MM.1S (cell line): ENCODE data around the gene ARHGAP12.

Experiments used
- DNase-seq: peaks from one replicate; pipeline ENCODE4 v3.0.0-alpha.2; 2015
- H2AFZ ChIP-seq: fragments of 300-600 bp; sonication (generic); 2 replicates; pipeline ENCODE4 v1.6.0; 2016; ENCODE audit warnings: antibody characterized with exemption, low read length
- H3F3A ChIP-seq: fragments of 300-600 bp; sonication (generic); 2 replicates; pipeline ENCODE4 v1.6.1; 2016; ENCODE audit warnings: mild to moderate bottlenecking, antibody characterized with exemption, low read length, moderate library complexity, mixed read lengths; ENCODE audit not compliant: insufficient read depth
- H3K27ac ChIP-seq: fragments of 300-600 bp; sonication (generic); 2 replicates; pipeline ENCODE4 v1.5.1; 2016; ENCODE audit warnings: mild to moderate bottlenecking, low read length
- H3K27me3 ChIP-seq: fragments of 300-600 bp; sonication (generic); replicated peaks from 2 replicates; pipeline ENCODE4 v1.6.0; 2016; ENCODE audit warnings: low read length; ENCODE audit not compliant: insufficient read depth
- H3K36me3 ChIP-seq: fragments of 300-600 bp; sonication (generic); replicated peaks from 2 replicates; pipeline ENCODE4 v1.6.1; 2016; ENCODE audit warnings: mild to moderate bottlenecking, low read length, mixed read lengths; ENCODE audit not compliant: insufficient read depth
- H3K4me1 ChIP-seq: fragments of 300-600 bp; sonication (generic); 2 replicates; pipeline ENCODE4 v1.6.1; 2016; ENCODE audit warnings: low read length, mixed read lengths
- H3K4me2 ChIP-seq: fragments of 300-600 bp; sonication (generic); 2 replicates; pipeline ENCODE4 v1.6.0; 2016; ENCODE audit warnings: low read depth, low read length
- H3K4me3 ChIP-seq: fragments of 300-600 bp; sonication (generic); 2 replicates; pipeline ENCODE4 v1.5.1; 2016; ENCODE audit warnings: low read length, mixed read lengths
- H3K79me2 ChIP-seq: fragments of 300-600 bp; sonication (generic); 2 replicates; pipeline ENCODE4 v1.6.1; 2016; ENCODE audit warnings: mixed run types, low read length, mixed read lengths
- H3K9ac ChIP-seq: fragments of 300-600 bp; sonication (generic); 2 replicates; pipeline ENCODE4 v1.6.1; 2016; ENCODE audit warnings: low read length, mixed read lengths
- H3K9me2 ChIP-seq: fragments of 300-600 bp; sonication (generic); replicated peaks from 2 replicates; pipeline ENCODE4 v1.6.1; 2016; ENCODE audit warnings: mild to moderate bottlenecking, low read length, mixed read lengths; ENCODE audit not compliant: insufficient read depth
- H3K9me3 ChIP-seq: fragments of 300-600 bp; sonication (generic); replicated peaks from 2 replicates; pipeline ENCODE4 v1.6.1; 2016; ENCODE audit warnings: mild to moderate bottlenecking, low read length, mixed read lengths; ENCODE audit not compliant: insufficient read depth
- H4K20me1 ChIP-seq: fragments of 300-600 bp; sonication (generic); 2 replicates; pipeline ENCODE4 v1.6.1; 2016; ENCODE audit warnings: mild to moderate bottlenecking, low read length, moderate library complexity, mixed read lengths; ENCODE audit not compliant: insufficient read depth
- EZH2 ChIP-seq: fragments of 300-600 bp; sonication (generic); optimal IDR thresholded peaks from 2 replicates; pipeline ENCODE3; 2017; ENCODE audit warnings: low read depth, mild to moderate bottlenecking, antibody characterized with exemption, low read length, mixed read lengths
- EZH2phosphoT487 ChIP-seq: fragments of 300-600 bp; sonication (generic); IDR thresholded peaks from 2 replicates; pipeline ENCODE4 v1.6.1; 2018; ENCODE audit warnings: antibody characterized with exemption, low read length
- TF ChIP-seq, protein P1 (sequence below): fragments of 300-600 bp; sonication (generic); IDR thresholded peaks from 2 replicates; pipeline ENCODE4 v1.5.1; 2016; ENCODE audit warnings: antibody characterized with exemption, low read length, mixed read lengths

ARHGAP12 gene

DNA sequence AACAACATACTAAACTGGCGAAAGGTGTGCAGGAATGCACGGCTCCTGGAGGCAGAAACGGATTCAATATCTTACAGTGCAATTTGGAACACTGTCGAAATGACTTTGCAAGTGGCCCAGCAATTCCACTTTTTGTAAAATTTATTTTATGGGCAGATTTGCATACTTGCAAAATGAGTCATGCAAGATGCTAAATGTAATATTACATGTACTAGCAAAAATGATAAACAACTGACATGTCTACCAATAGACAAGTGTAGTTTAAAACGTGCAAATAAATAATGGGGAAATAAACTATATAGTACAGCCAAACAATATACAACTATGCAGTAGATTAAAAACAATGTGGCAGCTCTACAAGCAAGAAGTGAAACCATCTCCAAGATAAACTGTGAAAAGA is 97.7 kb downstream of the ARHGAP12 start:
- Histone ChIP-seq H3K4me2 (no peak overlapping the region), H3K9ac (no peak overlapping the region), H3K27ac (no peak overlapping the region), H4K20me1 (no peaks in the 10 kb centered on the region), H2AFZ (no peak overlapping the region), H3K9me3 (no peaks in the 10 kb centered on the region), H3K27me3 (no peaks in the 10 kb centered on the region), H3K4me1 (no peaks in the 10 kb centered on the region), H3K4me3 (no peak overlapping the region), H3F3A (no peaks in the 10 kb centered on the region), H3K9me2 (no peaks in the 10 kb centered on the region), H3K36me3 (no peaks in the 10 kb centered on the region; the same call in 1 of the 2 replicates), H3K79me2 (no peaks in the 10 kb centered on the region)
- TF ChIP-seq, protein P1, sequence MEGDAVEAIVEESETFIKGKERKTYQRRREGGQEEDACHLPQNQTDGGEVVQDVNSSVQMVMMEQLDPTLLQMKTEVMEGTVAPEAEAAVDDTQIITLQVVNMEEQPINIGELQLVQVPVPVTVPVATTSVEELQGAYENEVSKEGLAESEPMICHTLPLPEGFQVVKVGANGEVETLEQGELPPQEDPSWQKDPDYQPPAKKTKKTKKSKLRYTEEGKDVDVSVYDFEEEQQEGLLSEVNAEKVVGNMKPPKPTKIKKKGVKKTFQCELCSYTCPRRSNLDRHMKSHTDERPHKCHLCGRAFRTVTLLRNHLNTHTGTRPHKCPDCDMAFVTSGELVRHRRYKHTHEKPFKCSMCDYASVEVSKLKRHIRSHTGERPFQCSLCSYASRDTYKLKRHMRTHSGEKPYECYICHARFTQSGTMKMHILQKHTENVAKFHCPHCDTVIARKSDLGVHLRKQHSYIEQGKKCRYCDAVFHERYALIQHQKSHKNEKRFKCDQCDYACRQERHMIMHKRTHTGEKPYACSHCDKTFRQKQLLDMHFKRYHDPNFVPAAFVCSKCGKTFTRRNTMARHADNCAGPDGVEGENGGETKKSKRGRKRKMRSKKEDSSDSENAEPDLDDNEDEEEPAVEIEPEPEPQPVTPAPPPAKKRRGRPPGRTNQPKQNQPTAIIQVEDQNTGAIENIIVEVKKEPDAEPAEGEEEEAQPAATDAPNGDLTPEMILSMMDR = no peak
- no peak for TF ChIP-seq EZH2
- no peak for DNase-seq

DNA sequence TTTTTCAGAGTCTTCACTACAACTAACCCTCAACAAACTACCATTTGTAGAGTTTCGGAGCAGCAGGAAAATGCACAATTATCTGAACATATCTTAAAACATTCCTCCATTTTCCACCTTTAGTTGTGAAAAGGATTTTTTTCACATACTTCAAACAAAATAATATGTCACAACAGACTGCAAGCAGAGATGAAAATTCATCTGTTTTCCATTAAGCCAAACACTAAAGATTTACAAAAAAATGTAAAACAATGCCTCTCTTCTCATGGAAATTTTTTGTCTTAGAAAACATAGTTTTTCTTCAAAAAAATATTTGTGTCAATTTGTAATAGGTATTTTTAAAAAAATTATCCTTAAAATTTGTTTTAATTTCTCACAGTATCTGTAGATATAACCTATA is 98.9 kb downstream of the ARHGAP12 start:
- H3K27ac ChIP-seq = no peak overlapping the region
- TF ChIP-seq EZH2phosphoT487 = no peak
- TF ChIP-seq, protein P1 = no peak
- TF ChIP-seq EZH2 = no peak
- no peaks in the 10 kb centered on the region for H4K20me1 ChIP-seq
- H3K27me3 ChIP-seq = no peaks in the 10 kb centered on the region
- no peaks in the 10 kb centered on the region for H3K9me2 ChIP-seq
- no peak overlapping the region for H3K4me2 ChIP-seq
- H3K4me3 ChIP-seq = no peak overlapping the region
- no peaks in the 10 kb centered on the region for H3K79me2 ChIP-seq
- no peak for DNase-seq
- H3F3A ChIP-seq = no peaks in the 10 kb centered on the region
- H3K9me3 ChIP-seq = no peaks in the 10 kb centered on the region
- H3K36me3 ChIP-seq = no peaks in the 10 kb centered on the region; the same call in 1 of the 2 replicates
- H2AFZ ChIP-seq = no peak overlapping the region
- no peaks in the 10 kb centered on the region for H3K4me1 ChIP-seq
- no peak overlapping the region for H3K9ac ChIP-seq

DNA sequence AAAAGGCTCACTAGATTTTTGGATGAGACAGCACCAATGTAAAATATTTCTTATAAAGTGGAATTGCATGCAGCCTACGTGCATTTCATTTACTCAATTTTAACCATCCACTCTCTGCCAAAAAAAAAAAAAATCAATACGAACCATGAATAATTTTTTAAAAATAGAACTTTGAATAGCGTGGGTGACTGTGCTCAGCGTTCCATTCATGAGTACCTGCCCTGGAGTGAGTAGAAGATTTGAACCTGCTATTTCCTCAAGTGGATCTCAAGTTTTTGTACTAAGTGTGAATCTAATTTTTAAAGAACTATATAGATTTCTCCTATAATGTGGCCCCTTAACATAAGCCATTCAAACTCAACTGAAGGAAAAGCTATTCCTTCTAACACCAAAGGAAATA is 105.3 kb downstream of the ARHGAP12 start:
- no peaks in the 10 kb centered on the region for H3K9me3 ChIP-seq

DNA sequence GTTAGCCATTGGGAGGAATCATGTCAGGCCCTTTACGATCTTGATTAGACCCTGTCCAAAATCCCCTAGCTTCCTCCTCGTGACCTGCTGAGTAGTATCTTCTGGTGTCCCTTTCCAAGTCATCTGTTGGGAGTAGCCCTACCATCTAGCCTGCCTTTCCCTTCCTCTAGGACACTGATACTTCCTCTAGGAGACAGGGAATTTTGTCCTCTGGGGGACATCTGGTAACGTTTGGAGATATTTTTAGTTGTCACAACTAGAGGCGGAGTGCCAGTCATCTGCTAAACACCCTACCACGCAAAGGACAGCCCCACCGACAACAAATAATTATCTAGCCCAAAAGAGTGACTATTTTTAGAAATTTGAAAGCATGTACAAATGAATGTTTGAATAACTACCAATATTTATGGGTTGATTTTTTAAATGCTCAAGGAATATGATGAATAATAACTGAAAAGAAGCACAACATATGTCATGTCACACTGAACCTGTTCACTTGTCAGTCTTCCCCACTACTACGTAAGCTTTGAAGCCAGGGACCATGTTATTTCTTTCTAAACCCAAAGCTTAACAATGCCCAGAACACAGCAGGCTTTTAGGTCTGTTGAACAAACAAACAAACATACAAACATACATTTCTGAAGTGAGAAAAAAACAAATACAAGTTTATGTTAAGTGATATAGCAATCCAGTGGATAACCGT is 105.9 kb downstream of the ARHGAP12 start:
- no peak for DNase-seq
- no peaks in the 10 kb centered on the region for H3K27me3 ChIP-seq
- H3F3A ChIP-seq = no peaks in the 10 kb centered on the region
- H3K4me1 ChIP-seq = no peaks in the 10 kb centered on the region
- no peaks in the 10 kb centered on the region for H3K79me2 ChIP-seq
- H3K27ac ChIP-seq = no peak overlapping the region
- H3K4me2 ChIP-seq = no peak overlapping the region
- TF ChIP-seq EZH2phosphoT487 = no peak
- TF ChIP-seq, protein P1 = no peak
- TF ChIP-seq EZH2 = no peak
- H3K4me3 ChIP-seq = no peak overlapping the region
- no peak overlapping the region for H3K9ac ChIP-seq
- H3K9me3 ChIP-seq = no peaks in the 10 kb centered on the region
- H3K9me2 ChIP-seq = no peaks in the 10 kb centered on the region
- H3K36me3 ChIP-seq = 0 out of 2 replicates have a peak, but pooled peaks cover 4% of the 10 kb centered on the region
- no peaks in the 10 kb centered on the region for H4K20me1 ChIP-seq
- no peak overlapping the region for H2AFZ ChIP-seq

More for the DNA sequence above, 105.3 kb downstream of the ARHGAP12 start:
- no peak for TF ChIP-seq EZH2
- Histone ChIP-seq H3K27ac (no peak overlapping the region), H3K4me1 (no peaks in the 10 kb centered on the region), H2AFZ (no peak overlapping the region), H3K36me3 (no peaks in the 10 kb centered on the region), H3F3A (no peaks in the 10 kb centered on the region), H3K27me3 (no peaks in the 10 kb centered on the region), H3K9ac (no peak overlapping the region), H3K9me2 (no peaks in the 10 kb centered on the region), H3K4me2 (no peak overlapping the region), H3K4me3 (no peak overlapping the region), H3K79me2 (no peaks in the 10 kb centered on the region), H4K20me1 (no peaks in the 10 kb centered on the region)
- no peak for DNase-seq
